ENCODE data around the gene TMBIM1. TPM values are rescaled to one million over a fixed set of nuclear protein-coding genes. Genes with fewer than 3 reads are reported as not detected.

TMBIM1 gene
- total and polyA plus RNA-seq, 8 donors: 56.6 to 196 (median 159) TPM

DNA sequence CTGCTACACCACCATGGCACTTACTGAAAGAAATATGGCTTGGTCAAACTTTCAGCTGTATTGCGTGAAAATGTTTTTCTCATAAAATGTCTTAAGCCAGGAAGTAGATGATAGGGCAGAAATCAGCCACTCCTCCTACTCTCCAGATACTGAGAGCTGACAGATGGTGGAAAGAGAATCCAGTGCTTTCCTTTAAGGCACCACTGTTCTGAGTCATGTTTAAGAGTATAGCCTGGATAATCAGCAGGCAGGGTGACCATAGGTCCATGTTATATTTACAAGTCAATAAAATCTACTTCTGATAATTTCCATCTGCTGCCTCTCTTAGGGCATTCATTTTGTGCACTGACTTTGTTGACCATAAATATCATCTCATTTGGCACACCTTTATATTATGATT lies 53.4 kb downstream of the TMBIM1 start:
- no peak for ATAC-seq

DNA sequence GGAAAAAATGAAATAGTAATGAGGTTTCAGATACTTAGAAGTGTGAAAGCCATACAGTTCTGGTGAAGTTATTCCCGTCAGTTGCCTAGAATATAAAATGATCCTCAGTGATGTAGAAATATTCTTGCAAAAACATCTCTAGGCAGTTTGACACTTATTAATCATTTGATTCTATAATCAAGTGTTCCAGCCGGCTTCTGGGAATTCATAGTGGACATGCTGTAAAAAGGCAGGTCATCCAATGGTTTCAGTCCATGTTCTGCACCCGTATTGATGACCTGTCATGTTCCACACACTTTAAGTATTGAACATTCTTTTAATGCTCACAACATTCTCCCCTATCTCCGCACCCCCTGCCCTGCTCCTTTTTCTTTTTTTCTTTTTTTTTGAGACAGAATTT lies 55.5 kb downstream of the TMBIM1 start:
- WGBS, 2 donors: 89 to 90% methylated on average over 4 of the region's 4 CpGs
- DNase-seq (no peak), FAIRE-seq (no peak), ATAC-seq (no peak)
- Histone ChIP-seq H3K4me3 (no peak overlapping the region), H3K27me3 (no peaks in the 10 kb centered on the region), H3K9me3 (no peaks in the 10 kb centered on the region), H3K27ac (no peak overlapping the region), H3K4me1 (peaks cover 0 to 21% (median 9%) of the 10 kb centered on the region in 3 donors), H3K36me3 (peaks cover 0 to 32% (median 22%) of the 10 kb centered on the region in 3 donors)
- intact Hi-C loops (cut with DNase I): no loop called here
- no peak for TF ChIP-seq CTCF (IDR thresholded peaks at IDR 0.05)

More for the DNA sequence above, 53.4 kb downstream of the TMBIM1 start:
- FAIRE-seq: no peak
- no peak overlapping the region for H3K4me3 ChIP-seq
- 88 to 95% methylated on average over 1 of the region's 1 CpG for WGBS, 2 donors
- DNase-seq: no peak
- TF ChIP-seq CTCF (IDR thresholded peaks at IDR 0.05): no peak
- H3K27me3 ChIP-seq: no peaks in the 10 kb centered on the region
- H3K36me3 ChIP-seq: peaks cover 0 to 32% (median 28%) of the 10 kb centered on the region in 3 donors
- H3K4me1 ChIP-seq: peaks cover 0 to 15% (median 5%) of the 10 kb centered on the region in 3 donors
- no peak overlapping the region for H3K27ac ChIP-seq
- intact Hi-C loops (cut with DNase I): no loop called here
- no peaks in the 10 kb centered on the region for H3K9me3 ChIP-seq

DNA sequence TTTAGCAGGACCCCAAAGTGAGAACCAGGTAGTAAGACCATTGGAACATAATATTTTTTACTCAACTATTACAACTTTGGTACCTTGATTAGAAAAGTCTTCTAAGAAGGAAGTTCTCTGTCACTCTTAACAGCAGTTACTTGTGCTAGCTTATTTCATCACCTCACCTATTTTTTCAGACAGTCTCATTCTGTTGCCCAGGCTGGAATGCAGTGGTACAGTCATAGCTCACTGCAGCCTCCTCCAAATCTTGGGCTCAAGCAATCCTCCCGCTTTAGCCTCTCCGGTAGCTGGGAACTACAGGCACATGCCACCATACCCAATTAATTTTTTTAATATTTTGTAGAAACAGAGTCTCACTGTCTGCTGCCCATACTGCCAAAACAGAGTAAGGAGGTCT lies 57.3 kb downstream of the TMBIM1 start:
- ATAC-seq (no peak), FAIRE-seq (no peak), DNase-seq (no peak)
- no peak overlapping the region for H3K4me3 ChIP-seq
- H3K36me3 ChIP-seq: peaks cover 0 to 24% (median 16%) of the 10 kb centered on the region in 3 donors
- intact Hi-C loops (cut with DNase I): no loop called here
- no peaks in the 10 kb centered on the region for H3K27me3 ChIP-seq
- WGBS, 2 donors: 98% methylated on average over 2 of the region's 2 CpGs
- peaks cover under 1 to 39% (median 18%) of the 10 kb centered on the region in 3 donors for H3K4me1 ChIP-seq
- H3K9me3 ChIP-seq: no peaks in the 10 kb centered on the region
- TF ChIP-seq CTCF (IDR thresholded peaks at IDR 0.05): no peak
- H3K27ac ChIP-seq: peak overlapping the region in 1 of 4 donors; percentile 5

DNA sequence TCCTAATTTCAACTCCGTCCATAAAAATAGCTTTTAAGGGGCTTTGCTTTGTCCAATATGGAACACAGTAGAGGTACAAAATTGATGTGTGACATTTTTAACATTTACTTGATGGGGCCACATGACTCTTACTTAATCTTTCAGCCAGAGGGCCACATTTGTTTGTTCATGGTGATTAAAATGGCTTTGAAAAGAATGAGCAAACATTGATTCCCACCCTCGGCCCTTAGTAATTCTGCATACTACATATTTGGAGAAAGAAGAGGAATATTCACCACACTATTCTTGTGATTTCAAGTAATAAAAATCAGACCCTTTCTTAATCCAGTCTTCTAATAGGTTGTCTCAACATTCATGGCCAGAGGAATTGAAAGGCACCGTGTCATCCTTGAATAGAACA lies 57.8 kb downstream of the TMBIM1 start:
- ATAC-seq (peak in 3 of 4 donors; percentile 56 to 69 (median 66)), DNase-seq (no peak), FAIRE-seq (no peak)
- peaks cover 6 to 44% (median 23%) of the 10 kb centered on the region in 3 donors for H3K4me1 ChIP-seq
- H3K36me3 ChIP-seq: peaks cover 0 to 23% (median 16%) of the 10 kb centered on the region in 3 donors
- H3K9me3 ChIP-seq: no peaks in the 10 kb centered on the region
- no peaks in the 10 kb centered on the region for H3K27me3 ChIP-seq
- H3K4me3 ChIP-seq: no peak overlapping the region
- 18 to 26% methylated on average over 3 of the region's 3 CpGs for WGBS, 2 donors
- H3K27ac ChIP-seq: peak overlapping the region in 1 of 4 donors; percentile 5
- no peak for TF ChIP-seq CTCF (IDR thresholded peaks at IDR 0.05)
- intact Hi-C loops (cut with DNase I): no loop called here

DNA sequence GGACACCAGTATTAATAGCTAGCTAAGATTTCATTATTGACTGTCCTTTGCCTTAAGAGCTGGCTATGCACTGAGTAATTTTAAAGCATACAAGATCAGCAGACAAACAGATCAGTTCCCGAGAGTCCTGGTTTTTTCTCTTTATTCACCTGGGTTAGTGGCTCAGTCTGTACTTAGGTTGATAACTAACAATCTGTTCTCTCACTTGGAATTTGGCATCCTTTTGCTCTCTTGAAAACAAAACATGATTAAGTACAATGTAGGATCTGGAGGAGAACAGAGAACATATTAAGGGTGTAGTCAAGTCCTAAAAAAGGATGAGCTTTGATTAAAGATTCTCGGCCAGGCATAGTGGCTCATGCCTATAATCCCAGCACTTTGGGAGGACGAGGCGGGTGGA lies 58.8 kb downstream of the TMBIM1 start:
- TF ChIP-seq CTCF (IDR thresholded peaks at IDR 0.05): no peak
- 76 to 79% methylated on average over 4 of the region's 4 CpGs for WGBS, 2 donors
- Histone ChIP-seq H3K4me3 (no peak overlapping the region), H3K9me3 (no peaks in the 10 kb centered on the region), H3K4me1 (peaks cover 10 to 54% (median 24%) of the 10 kb centered on the region in 3 donors), H3K27me3 (no peaks in the 10 kb centered on the region), H3K27ac (no peak overlapping the region), H3K36me3 (peaks cover 0 to 13% (median 10%) of the 10 kb centered on the region in 3 donors)
- ATAC-seq (no peak), FAIRE-seq (no peak), DNase-seq (no peak)
- intact Hi-C loops (cut with DNase I): no loop called here
